Ectodermal cell (in vitro differentiated cells): ENCODE data around the gene SMARCA4.

Experiments
- H3K27ac ChIP-seq: 2 replicates; pipeline ENCODE4 v1.7.0; 2013; ENCODE audit warnings: mild to moderate bottlenecking, low read depth, low read length; ENCODE audit not compliant: insufficient read depth, poor library complexity, severe bottlenecking
- H3K27me3 ChIP-seq: 2 replicates; pipeline ENCODE4 v1.7.0; 2013; ENCODE audit warnings: mild to moderate bottlenecking, low read length; ENCODE audit not compliant: insufficient read depth, control insufficient read depth, poor library complexity, severe bottlenecking
- H3K36me3 ChIP-seq: one replicate; pipeline ENCODE4 v1.7.0; 2013; ENCODE audit warnings: low read length; ENCODE audit not compliant: control insufficient read depth, insufficient read depth
- H3K4me1 ChIP-seq: one replicate; pipeline ENCODE4 v1.7.0; 2013; ENCODE audit warnings: low read length; ENCODE audit not compliant: control insufficient read depth, insufficient read depth
- H3K4me3 ChIP-seq: 2 replicates; pipeline ENCODE4 v1.7.0; 2013; ENCODE audit warnings: low read depth, low read length, control low read depth; ENCODE audit not compliant: insufficient read depth
- H3K9me3 ChIP-seq: 2 replicates; pipeline ENCODE4 v1.7.0; 2013; ENCODE audit warnings: mild to moderate bottlenecking, low read length, moderate library complexity; ENCODE audit not compliant: control insufficient read depth
- WGBS, 2 experiments: methylation state at CpG; one replicate each; pipeline ENCODE4 v1.1.7; 2013; ENCODE audit warnings: missing lambda C conversion rate in 2 of 2; 5-methylcytosine and 5-hydroxymethylcytosine counted together

Gene SMARCA4

GRCh38 chr19:10981252-10981895 lies 20.5 kb downstream of the SMARCA4 start:
- Histone ChIP-seq H3K9me3 (no peaks in the 10 kb centered on the region), H3K27ac (no peak overlapping the region), H3K36me3 (peaks cover 14% of the 10 kb centered on the region), H3K4me3 (no peak overlapping the region), H3K27me3 (no peaks in the 10 kb centered on the region), H3K4me1 (no peaks in the 10 kb centered on the region)
- 92 to 94% methylated on average over 8 of the region's 8 CpGs for WGBS, 2 experiments

- Histone ChIP-seq H3K36me3 (peaks cover 26% of the 10 kb centered on the region), H3K4me1 (no peaks in the 10 kb centered on the region), H3K4me3 (no peak overlapping the region), H3K27me3 (no peaks in the 10 kb centered on the region), H3K9me3 (no peaks in the 10 kb centered on the region), H3K27ac (no peak overlapping the region)
- WGBS, 2 experiments, result 95 to 98% methylated on average over 5 of the region's 6 CpGs
These were observed 22.2 kb downstream of the SMARCA4 start for GRCh38 chr19:10983026-10983425.

- no peak overlapping the region for H3K4me3 ChIP-seq
- no peaks in the 10 kb centered on the region for H3K4me1 ChIP-seq
- no peaks in the 10 kb centered on the region for H3K27me3 ChIP-seq
- peaks cover 37% of the 10 kb centered on the region for H3K36me3 ChIP-seq
- no peaks in the 10 kb centered on the region for H3K9me3 ChIP-seq
- no peak overlapping the region for H3K27ac ChIP-seq
- 95% methylated on average over 21 of the region's 21 CpGs for WGBS, 2 experiments
These were observed 23.4 kb downstream of the SMARCA4 start for GRCh38 chr19:10984166-10984735.

GRCh38 chr19:10985502-10985901 lies 24.7 kb downstream of the SMARCA4 start:
- no peak overlapping the region for H3K4me3 ChIP-seq
- H3K27ac ChIP-seq, result no peak overlapping the region
- peaks cover 43% of the 10 kb centered on the region for H3K36me3 ChIP-seq
- no peaks in the 10 kb centered on the region for H3K27me3 ChIP-seq
- no peaks in the 10 kb centered on the region for H3K4me1 ChIP-seq
- H3K9me3 ChIP-seq, result no peaks in the 10 kb centered on the region
- WGBS, 2 experiments, result 94 to 95% methylated on average over 10 of the region's 10 CpGs

- H3K36me3 ChIP-seq, result peaks cover 49% of the 10 kb centered on the region
- no peaks in the 10 kb centered on the region for H3K27me3 ChIP-seq
- H3K27ac ChIP-seq, result no peak overlapping the region
- H3K4me3 ChIP-seq, result no peak overlapping the region
- H3K4me1 ChIP-seq, result no peaks in the 10 kb centered on the region
- WGBS, 2 experiments, result 96 to 97% methylated on average over 32 of the region's 32 CpGs
- no peaks in the 10 kb centered on the region for H3K9me3 ChIP-seq
These were observed 25.7 kb downstream of the SMARCA4 start for GRCh38 chr19:10986301-10987127.

- Histone ChIP-seq H3K27me3 (no peaks in the 10 kb centered on the region), H3K4me3 (no peak overlapping the region), H3K36me3 (peaks cover 55% of the 10 kb centered on the region), H3K4me1 (no peaks in the 10 kb centered on the region), H3K27ac (no peak overlapping the region), H3K9me3 (no peaks in the 10 kb centered on the region)
- WGBS, 2 experiments, result 93 to 94% methylated on average over 32 of the region's 32 CpGs
These were observed 26.9 kb downstream of the SMARCA4 start for GRCh38 chr19:10987571-10988297.

GRCh38 chr19:10988380-10988779 lies 27.6 kb downstream of the SMARCA4 start:
- Histone ChIP-seq H3K9me3 (no peaks in the 10 kb centered on the region), H3K36me3 (peaks cover 55% of the 10 kb centered on the region), H3K27ac (no peak overlapping the region), H3K4me3 (no peak overlapping the region), H3K4me1 (no peaks in the 10 kb centered on the region), H3K27me3 (no peaks in the 10 kb centered on the region)
- WGBS, 2 experiments, result 98 to 99% methylated on average over 2 of the region's 2 CpGs

GRCh38 chr19:10988921-10989320 lies 28.1 kb downstream of the SMARCA4 start:
- WGBS, 2 experiments, result 91 to 93% methylated on average over 12 of the region's 12 CpGs
- H3K36me3 ChIP-seq, result peaks cover 51% of the 10 kb centered on the region

GRCh38 chr19:10991076-10991475 lies 30.2 kb downstream of the SMARCA4 start:
- H3K4me3 ChIP-seq, result no peak overlapping the region

More at GRCh38 chr19:10988921-10989320, 28.1 kb downstream of the SMARCA4 start:
- no peaks in the 10 kb centered on the region for H3K4me1 ChIP-seq
- H3K27me3 ChIP-seq, result no peaks in the 10 kb centered on the region
- no peak overlapping the region for H3K4me3 ChIP-seq
- no peak overlapping the region for H3K27ac ChIP-seq
- no peaks in the 10 kb centered on the region for H3K9me3 ChIP-seq

More at GRCh38 chr19:10991076-10991475, 30.2 kb downstream of the SMARCA4 start:
- no peak overlapping the region for H3K27ac ChIP-seq
- WGBS, 2 experiments, result 95 to 96% methylated on average over 20 of the region's 20 CpGs
- no peaks in the 10 kb centered on the region for H3K9me3 ChIP-seq
- no peaks in the 10 kb centered on the region for H3K4me1 ChIP-seq
- H3K27me3 ChIP-seq, result no peaks in the 10 kb centered on the region
- peaks cover 63% of the 10 kb centered on the region for H3K36me3 ChIP-seq
